Esophagus muscularis mucosa (tissue), 4 donors: ENCODE results near the gene FKBP8. TPM values are rescaled to one million over a fixed set of nuclear protein-coding genes. Genes with fewer than 3 reads are reported as not detected.
"Not testable (repeated sequence)": the region's sequence is repeated elsewhere in the genome, so short reads cannot be mapped to it uniquely, and the experiment has no call there.

Experiments used
- DNase-seq: peaks from one replicate; pipeline ENCODE4 v3.0.0-alpha.2; 2017; ENCODE audit errors: extremely low spot score
- H3K27ac ChIP-seq, 4 donors: fragments of 200-600 bp; sonication (generic); replicated peaks in 1 of 4; 1 replicate in 3 of 4; 2 replicates in 1 of 4; pipeline ENCODE4 v1.5.1; 2016 to 2019; ENCODE audit warnings: mild to moderate bottlenecking in 1 of 4
- H3K27me3 ChIP-seq, 4 donors: fragments of 200-600 bp; sonication (generic); one replicate each; pipeline versions ENCODE4 v1.5.1 to v1.6.0; 2016 to 2019
- H3K36me3 ChIP-seq, 4 donors: fragments of 200-600 bp; sonication (generic); one replicate each; pipeline ENCODE4 v1.5.1; 2016 to 2019
- H3K4me1 ChIP-seq, 4 donors: fragments of 200-600 bp; sonication (generic); one replicate each; pipeline ENCODE4 v1.5.1; 2016 to 2019
- H3K4me3 ChIP-seq, 4 donors: fragments of 200-600 bp; sonication (generic); 1 replicate in 2 of 4; 2 replicates in 2 of 4; pipeline ENCODE4 v1.5.1; 2016 to 2019; ENCODE audit warnings: mild to moderate bottlenecking in 4 of 4, moderate library complexity in 1 of 4
- H3K9me3 ChIP-seq, 4 donors: fragments of 200-600 bp; sonication (generic); 1 replicate in 3 of 4; 2 replicates in 1 of 4; pipeline ENCODE4 v1.5.1; 2016 to 2019
- CTCF ChIP-seq, 3 experiments: fragments of 200-600 bp in 2 of 3; fragments of 450-650 bp in 1 of 3; sonication (generic) in 2 of 3; IDR thresholded peaks; one replicate each; pipeline ENCODE4 v1.5.1; 2017 to 2019; ENCODE audit warnings: antibody characterized with exemption in 3 of 3, mild to moderate bottlenecking in 2 of 3, moderate library complexity in 1 of 3
- EP300 ChIP-seq: sonication (generic); formaldehyde crosslinking; IDR thresholded peaks from one replicate; pipeline ENCODE4 v1.6.1; 2017; ENCODE audit warnings: antibody characterized with exemption
- POLR2A ChIP-seq: fragments of 450-650 bp; IDR thresholded peaks from one replicate; pipeline ENCODE4 v1.6.1; 2017; ENCODE audit warnings: antibody characterized with exemption, moderate library complexity, mild to moderate bottlenecking, low read depth
- POLR2AphosphoS5 ChIP-seq, 2 donors: sonication (generic); formaldehyde crosslinking; IDR thresholded peaks; one replicate each; pipeline ENCODE4 v1.6.1; 2017; ENCODE audit warnings: antibody characterized with exemption in 2 of 2
- WGBS: methylation state at CpG from one replicate; pipeline ENCODE4 v1.1.5; 2018; 5-methylcytosine and 5-hydroxymethylcytosine counted together
- intact Hi-C: fragments of 100-400 bp; cut with DNase I; formaldehyde crosslinking; loops from one replicate; pipeline ENCODE4 v1.15.1; 2023
- total RNA-seq, 4 donors: library from RNA; depleted of rRNA; stranded (reverse); fragments of >200 nt; gene quantifications; one replicate each; pipeline versions ENCODE4 v1.1.0 to v1.2.1, GENCODE V29; 2016

FKBP8 gene
- total RNA-seq, 4 donors from 2014 or later: 420 to 568 (median 430) TPM

DNA sequence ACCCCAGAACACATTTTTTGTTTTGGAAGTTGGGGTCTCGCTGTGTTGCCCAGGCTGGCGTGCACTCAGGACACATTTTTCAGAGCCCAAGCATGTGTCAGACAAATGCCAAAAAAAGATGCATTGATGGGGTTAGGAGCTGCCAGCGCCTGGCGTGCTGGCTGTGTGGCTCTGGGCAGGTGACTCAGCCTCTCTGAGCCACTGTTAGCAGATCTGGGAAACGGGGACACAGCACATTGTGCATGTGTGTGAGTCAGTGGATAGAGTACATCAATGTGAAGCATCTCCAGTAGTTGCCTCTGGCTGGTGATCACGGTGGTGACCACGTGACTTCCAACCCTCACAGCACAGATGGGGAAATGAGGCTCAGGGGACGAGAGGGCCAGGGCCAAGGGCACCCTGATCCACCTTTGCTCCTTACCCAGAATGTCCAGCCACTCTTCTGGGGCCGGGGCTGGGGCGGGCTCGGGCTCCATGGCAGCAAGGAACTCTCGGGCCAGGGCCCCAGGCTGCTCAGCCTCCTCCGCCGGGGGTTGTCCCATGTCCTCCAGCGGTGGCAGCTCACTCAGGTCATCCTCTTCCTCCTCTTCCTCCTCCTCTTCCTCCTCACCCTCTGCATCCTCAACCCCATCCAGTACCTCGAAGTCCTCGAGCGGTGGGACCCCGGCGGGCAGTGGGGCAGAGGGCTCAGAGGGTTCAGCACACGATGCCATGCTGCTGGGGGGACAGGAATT is 1.9 kb downstream of the FKBP8 start:
- Histone ChIP-seq H3K36me3 (peaks cover 28 to 50% (median 50%) of the 10 kb centered on the region in 4 donors), H3K4me1 (peaks cover 13 to 25% (median 24%) of the 10 kb centered on the region in 4 donors), H3K27ac (peak overlapping the region in 2 of 4 donors; percentile 93 to 94), H3K9me3 (no peaks in the 10 kb centered on the region), H3K27me3 (no peaks in the 10 kb centered on the region), H3K4me3 (no peak overlapping the region)
- no peak for DNase-seq
- WGBS: 78% methylated on average over 18 of the region's 21 CpGs
- intact Hi-C loops: no loop called here
- TF ChIP-seq POLR2A (no peak), POLR2AphosphoS5 (IDR thresholded peaks at IDR 0.05) (no peak), EP300 (no peak), CTCF (IDR thresholded peaks at IDR 0.05) (no peak)

DNA sequence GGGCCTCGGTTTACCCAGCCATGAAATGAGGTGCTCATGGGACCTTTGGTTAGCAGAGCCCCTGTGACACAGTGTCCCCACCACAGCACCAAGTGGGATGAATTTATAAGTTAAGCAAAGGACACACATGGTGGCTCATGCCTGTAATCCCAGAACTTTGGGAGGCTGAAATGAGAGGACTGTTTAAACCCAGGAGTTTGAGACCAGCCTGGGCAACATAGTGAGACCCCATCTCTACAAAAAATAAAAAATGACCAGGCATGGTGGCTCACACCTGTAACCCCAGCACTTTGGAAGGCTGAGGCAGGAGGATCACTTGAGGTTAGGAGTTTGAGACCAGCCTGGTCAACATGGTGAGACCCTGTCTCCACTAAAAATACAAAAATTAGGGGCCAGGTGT is 3.2 kb downstream of the FKBP8 start:
- H3K4me3 ChIP-seq, DNase-seq, H3K27me3 ChIP-seq, intact Hi-C loops, H3K9me3 ChIP-seq: not testable (repeated sequence)
- Histone ChIP-seq H3K27ac (peak overlapping the region in 1 of 4 donors; percentile 5), H3K4me1 (peaks cover 13 to 25% (median 24%) of the 10 kb centered on the region in 4 donors), H3K36me3 (peaks cover 30 to 63% (median 62%) of the 10 kb centered on the region in 4 donors)
- 92% methylated on average over 1 of the region's 1 CpG for WGBS

- peaks cover 30 to 71% (median 70%) of the 10 kb centered on the region in 4 donors for H3K36me3 ChIP-seq
- WGBS: 93% methylated on average over 17 of the region's 19 CpGs
Measured at GRCh38 chr19:18539372-18539771, 4.0 kb downstream of the FKBP8 start.

DNA sequence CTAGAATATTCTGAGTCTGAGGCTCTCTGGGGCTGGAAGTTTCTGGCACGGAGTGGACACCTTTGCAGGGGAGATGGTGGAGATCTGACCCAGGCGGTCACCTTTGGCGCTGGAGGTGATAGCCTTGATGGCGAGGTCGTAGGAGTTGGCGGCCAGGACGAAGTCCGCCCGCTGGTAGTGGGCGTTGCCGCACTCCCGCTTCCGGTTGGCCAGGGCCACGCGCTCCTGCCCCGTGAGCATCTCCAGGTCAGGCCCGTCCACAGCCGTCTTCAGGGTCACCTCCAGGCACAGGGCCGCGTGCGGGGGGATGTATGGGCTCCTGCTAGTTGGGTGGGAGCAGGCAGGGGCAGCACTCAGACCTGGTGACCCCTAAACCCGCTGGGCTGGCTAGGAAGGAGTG is 5.3 kb downstream of the FKBP8 start:
- intact Hi-C loops: no loop called here
- Histone ChIP-seq H3K27me3 (no peaks in the 10 kb centered on the region), H3K9me3 (no peaks in the 10 kb centered on the region), H3K4me1 (peaks cover 7 to 19% (median 15%) of the 10 kb centered on the region in 4 donors), H3K4me3 (no peak overlapping the region), H3K27ac (no peak overlapping the region), H3K36me3 (peaks cover 30 to 83% (median 79%) of the 10 kb centered on the region in 4 donors)
- TF ChIP-seq POLR2AphosphoS5 (IDR thresholded peaks at IDR 0.05) (no peak), POLR2A (no peak), EP300 (no peak), CTCF (IDR thresholded peaks at IDR 0.05) (no peak)
- DNase-seq: no peak
- 88% methylated on average over 22 of the region's 22 CpGs for WGBS

More at GRCh38 chr19:18539372-18539771, 4.0 kb downstream of the FKBP8 start:
- TF ChIP-seq POLR2AphosphoS5 (IDR thresholded peaks at IDR 0.05): no peak
- no peak for TF ChIP-seq CTCF (IDR thresholded peaks at IDR 0.05)
- no peak for TF ChIP-seq POLR2A
- no peak for TF ChIP-seq EP300
- H3K4me1 ChIP-seq: peaks cover 13 to 25% (median 23%) of the 10 kb centered on the region in 4 donors
- no peaks in the 10 kb centered on the region for H3K27me3 ChIP-seq
- H3K27ac ChIP-seq: no peak overlapping the region
- no peaks in the 10 kb centered on the region for H3K9me3 ChIP-seq
- no peak overlapping the region for H3K4me3 ChIP-seq
- DNase-seq: no peak
- intact Hi-C loops: no loop called here

GRCh38 chr19:18537431-18537830 is 5.9 kb downstream of the FKBP8 start:
- Histone ChIP-seq H3K4me1 (peaks cover 6 to 16% (median 12%) of the 10 kb centered on the region in 4 donors), H3K27me3 (no peaks in the 10 kb centered on the region), H3K36me3 (peaks cover 34 to 90% (median 86%) of the 10 kb centered on the region in 4 donors), H3K4me3 (no peak overlapping the region), H3K9me3 (no peaks in the 10 kb centered on the region), H3K27ac (no peak overlapping the region)
- intact Hi-C loops: no loop called here
- 90% methylated on average over 9 of the region's 17 CpGs for WGBS
- TF ChIP-seq EP300: no peak
- DNase-seq: no peak
